ENCODE data around the gene KLF9.
"Not testable (repeated sequence)": the region's sequence is repeated elsewhere in the genome, so short reads cannot be mapped to it uniquely, and the experiment has no call there.

Gene KLF9

GRCh38 chr9:70403166-70403565 is 11.3 kb downstream of the KLF9 start:
- DNase-seq, result no peak

GRCh38 chr9:70402213-70402612 is 12.2 kb downstream of the KLF9 start:
- no peak for DNase-seq

GRCh38 chr9:70401241-70401640 is 13.2 kb downstream of the KLF9 start:
- DNase-seq, result not testable (repeated sequence)

- DNase-seq, result no peak
Observed at GRCh38 chr9:70400107-70400892, 14.2 kb downstream of the KLF9 start.

GRCh38 chr9:70399141-70399540 is 15.3 kb downstream of the KLF9 start:
- no peak for DNase-seq

GRCh38 chr9:70398145-70398556 is 16.3 kb downstream of the KLF9 start:
- DNase-seq, result no peak

GRCh38 chr9:70395652-70396051 is 18.8 kb downstream of the KLF9 start:
- DNase-seq, result no peak

GRCh38 chr9:70392850-70393249 is 21.6 kb downstream of the KLF9 start:
- no peak for DNase-seq

- DNase-seq, result no peak
Observed at GRCh38 chr9:70392189-70392588, 22.3 kb downstream of the KLF9 start.

GRCh38 chr9:70390933-70391341 is 23.5 kb downstream of the KLF9 start:
- DNase-seq, result no peak

GRCh38 chr9:70389621-70390266 is 24.7 kb downstream of the KLF9 start:
- DNase-seq, result no peak

GRCh38 chr9:70389188-70389587 is 25.3 kb downstream of the KLF9 start:
- DNase-seq, result no peak

- no peak for DNase-seq
Observed at GRCh38 chr9:70387663-70388062, 26.8 kb downstream of the KLF9 start.

- no peak for DNase-seq
Observed at GRCh38 chr9:70385426-70385825, 29.0 kb downstream of the KLF9 start.

- no peak for DNase-seq
Observed at GRCh38 chr9:70382709-70383605, 31.5 kb downstream of the KLF9 start.

GRCh38 chr9:70382046-70382708 is 32.3 kb downstream of the KLF9 start:
- DNase-seq, result no peak

GRCh38 chr9:70374962-70375618 is 39.4 kb downstream of the KLF9 start:
- no peak for DNase-seq

- DNase-seq, result no peak
Observed at GRCh38 chr9:70367305-70367930, 47.0 kb downstream of the KLF9 start.

GRCh38 chr9:70363760-70364159 is 50.7 kb downstream of the KLF9 start:
- no peak for DNase-seq

- DNase-seq, result no peak
Observed at GRCh38 chr9:70362952-70363351, 51.5 kb downstream of the KLF9 start.

- no peak for DNase-seq
Observed at GRCh38 chr9:70355801-70356200, 58.7 kb downstream of the KLF9 start.

- no peak for DNase-seq
Observed at GRCh38 chr9:70352802-70353201, 61.7 kb downstream of the KLF9 start.

Data from activated CD8-positive, alpha-beta memory T cell treated with anti-CD3 and anti-CD28 coated beads for 24 hours (primary cell).